GM23338 (cell line): ENCODE measurements around the gene IL6ST.

Experiments used
- CREB1 ChIP-seq: fragments of 250-450 bp; sonication (Bioruptor Pico); IDR thresholded peaks from 2 replicates; pipeline ENCODE4 v1.5.0; 2020; ENCODE audit warnings: low read depth, mild to moderate bottlenecking, moderate library complexity
- EZH2 ChIP-seq: fragments of 200-600 bp; sonication (generic); IDR thresholded peaks from one replicate; pipeline ENCODE4 v1.8.0; 2017; ENCODE audit warnings: antibody characterized with exemption, mild to moderate bottlenecking, low read depth; ENCODE audit not compliant: unreplicated experiment
- JUNB ChIP-seq: IDR thresholded peaks from one replicate; pipeline ENCODE4 v1.6.1; 2016; ENCODE audit warnings: antibody characterized with exemption; ENCODE audit not compliant: unreplicated experiment
- POLR2AphosphoS5 ChIP-seq: IDR thresholded peaks from 2 replicates; pipeline ENCODE4 v1.6.1; 2016; ENCODE audit warnings: antibody characterized with exemption, low read depth
- ZNF331 ChIP-seq: fragments of 250-450 bp; sonication (Bioruptor Pico); IDR thresholded peaks from 2 replicates; pipeline ENCODE4 v1.5.0; 2020; ENCODE audit warnings: low read depth, mild to moderate bottlenecking, moderate library complexity
- TF ChIP-seq, protein P1 (sequence below), 2 experiments: fragments of 200-600 bp in 1 of 2; sonication (generic) in 1 of 2; conservative IDR thresholded peaks; 2 replicates each; pipeline versions ENCODE4 v1.5.1 to v1.6.1; 2016 to 2017; ENCODE audit warnings: antibody characterized with exemption in 2 of 2, low read depth in 2 of 2, mild to moderate bottlenecking in 2 of 2, moderate library complexity in 1 of 2
- TF ChIP-seq, protein P2 (sequence below): IDR thresholded peaks from one replicate; pipeline ENCODE4 v1.6.1; 2018; ENCODE audit warnings: antibody characterized with exemption; ENCODE audit not compliant: unreplicated experiment

DNA sequence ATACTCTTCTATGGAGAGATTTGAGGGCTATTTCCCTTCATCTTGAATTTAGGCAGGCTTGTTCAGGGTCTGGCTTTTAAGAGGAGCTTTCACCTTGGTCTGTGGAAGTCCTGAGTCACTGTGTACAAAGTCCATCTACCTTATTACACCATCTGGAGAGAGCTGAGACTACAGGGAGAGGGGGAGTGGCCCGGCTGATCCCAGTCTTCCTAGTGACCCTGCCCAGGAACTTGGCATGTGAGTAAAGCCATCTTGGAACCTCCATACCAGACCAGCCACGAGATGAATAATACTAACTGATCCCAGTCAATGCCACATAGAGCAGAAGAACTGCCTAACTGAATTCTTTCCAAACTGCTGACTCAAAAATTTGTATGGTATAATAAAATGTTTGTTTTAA is 8.4 kb upstream of the IL6ST start:
- TF ChIP-seq EZH2 (no peak), POLR2AphosphoS5 (no peak), CREB1 (CRISPR knock-in tag) (no peak), JUNB (no peak), ZNF331 (CRISPR knock-in tag) (no peak)
- TF ChIP-seq, protein P1, sequence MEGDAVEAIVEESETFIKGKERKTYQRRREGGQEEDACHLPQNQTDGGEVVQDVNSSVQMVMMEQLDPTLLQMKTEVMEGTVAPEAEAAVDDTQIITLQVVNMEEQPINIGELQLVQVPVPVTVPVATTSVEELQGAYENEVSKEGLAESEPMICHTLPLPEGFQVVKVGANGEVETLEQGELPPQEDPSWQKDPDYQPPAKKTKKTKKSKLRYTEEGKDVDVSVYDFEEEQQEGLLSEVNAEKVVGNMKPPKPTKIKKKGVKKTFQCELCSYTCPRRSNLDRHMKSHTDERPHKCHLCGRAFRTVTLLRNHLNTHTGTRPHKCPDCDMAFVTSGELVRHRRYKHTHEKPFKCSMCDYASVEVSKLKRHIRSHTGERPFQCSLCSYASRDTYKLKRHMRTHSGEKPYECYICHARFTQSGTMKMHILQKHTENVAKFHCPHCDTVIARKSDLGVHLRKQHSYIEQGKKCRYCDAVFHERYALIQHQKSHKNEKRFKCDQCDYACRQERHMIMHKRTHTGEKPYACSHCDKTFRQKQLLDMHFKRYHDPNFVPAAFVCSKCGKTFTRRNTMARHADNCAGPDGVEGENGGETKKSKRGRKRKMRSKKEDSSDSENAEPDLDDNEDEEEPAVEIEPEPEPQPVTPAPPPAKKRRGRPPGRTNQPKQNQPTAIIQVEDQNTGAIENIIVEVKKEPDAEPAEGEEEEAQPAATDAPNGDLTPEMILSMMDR (conservative IDR thresholded peaks at IDR 0.05; ENCODE audit: low read depth in 2 of 2), result no peak
- TF ChIP-seq, protein P2, sequence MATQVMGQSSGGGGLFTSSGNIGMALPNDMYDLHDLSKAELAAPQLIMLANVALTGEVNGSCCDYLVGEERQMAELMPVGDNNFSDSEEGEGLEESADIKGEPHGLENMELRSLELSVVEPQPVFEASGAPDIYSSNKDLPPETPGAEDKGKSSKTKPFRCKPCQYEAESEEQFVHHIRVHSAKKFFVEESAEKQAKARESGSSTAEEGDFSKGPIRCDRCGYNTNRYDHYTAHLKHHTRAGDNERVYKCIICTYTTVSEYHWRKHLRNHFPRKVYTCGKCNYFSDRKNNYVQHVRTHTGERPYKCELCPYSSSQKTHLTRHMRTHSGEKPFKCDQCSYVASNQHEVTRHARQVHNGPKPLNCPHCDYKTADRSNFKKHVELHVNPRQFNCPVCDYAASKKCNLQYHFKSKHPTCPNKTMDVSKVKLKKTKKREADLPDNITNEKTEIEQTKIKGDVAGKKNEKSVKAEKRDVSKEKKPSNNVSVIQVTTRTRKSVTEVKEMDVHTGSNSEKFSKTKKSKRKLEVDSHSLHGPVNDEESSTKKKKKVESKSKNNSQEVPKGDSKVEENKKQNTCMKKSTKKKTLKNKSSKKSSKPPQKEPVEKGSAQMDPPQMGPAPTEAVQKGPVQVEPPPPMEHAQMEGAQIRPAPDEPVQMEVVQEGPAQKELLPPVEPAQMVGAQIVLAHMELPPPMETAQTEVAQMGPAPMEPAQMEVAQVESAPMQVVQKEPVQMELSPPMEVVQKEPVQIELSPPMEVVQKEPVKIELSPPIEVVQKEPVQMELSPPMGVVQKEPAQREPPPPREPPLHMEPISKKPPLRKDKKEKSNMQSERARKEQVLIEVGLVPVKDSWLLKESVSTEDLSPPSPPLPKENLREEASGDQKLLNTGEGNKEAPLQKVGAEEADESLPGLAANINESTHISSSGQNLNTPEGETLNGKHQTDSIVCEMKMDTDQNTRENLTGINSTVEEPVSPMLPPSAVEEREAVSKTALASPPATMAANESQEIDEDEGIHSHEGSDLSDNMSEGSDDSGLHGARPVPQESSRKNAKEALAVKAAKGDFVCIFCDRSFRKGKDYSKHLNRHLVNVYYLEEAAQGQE, result no peak
